SW 1271 (cell line): ENCODE results near the gene MSX1.

ENCODE experiments used
- DNase-seq, 2 experiments: peaks; one replicate each; lab custom pipeline; 2025; lab: John Stamatoyannopoulos, UW

The MSX1 gene

GRCh38 chr4:4869731-4870571 lies 10.5 kb downstream of the MSX1 start:
- DNase-seq, result no peak

- no peak for DNase-seq
Observed at GRCh38 chr4:4870576-4871241, 11.2 kb downstream of the MSX1 start.

GRCh38 chr4:4871242-4871572 lies 11.7 kb downstream of the MSX1 start:
- no peak for DNase-seq

- DNase-seq, result no peak
Observed at GRCh38 chr4:4871573-4872313, 12.3 kb downstream of the MSX1 start.

GRCh38 chr4:4872314-4872903 lies 12.9 kb downstream of the MSX1 start:
- no peak for DNase-seq

GRCh38 chr4:4873203-4873602 lies 13.7 kb downstream of the MSX1 start:
- DNase-seq, result no peak

- DNase-seq, result no peak
Observed at GRCh38 chr4:4874254-4874653, 14.8 kb downstream of the MSX1 start.

GRCh38 chr4:4875147-4875546 lies 15.7 kb downstream of the MSX1 start:
- DNase-seq, result no peak

GRCh38 chr4:4875611-4876010 lies 16.1 kb downstream of the MSX1 start:
- DNase-seq, result no peak

- DNase-seq, result no peak
Observed at GRCh38 chr4:4876945-4877661, 17.6 kb downstream of the MSX1 start.

- DNase-seq, result peak in 1 of 2 experiments; percentile 4
Observed at GRCh38 chr4:4880492-4880891, 21.0 kb downstream of the MSX1 start.

GRCh38 chr4:4881432-4881831 lies 22.0 kb downstream of the MSX1 start:
- no peak for DNase-seq

- DNase-seq, result no peak
Observed at GRCh38 chr4:4884611-4885010, 25.1 kb downstream of the MSX1 start.

GRCh38 chr4:4887426-4887825 lies 28.0 kb downstream of the MSX1 start:
- no peak for DNase-seq

- DNase-seq, result no peak
Observed at GRCh38 chr4:4888695-4889094, 29.2 kb downstream of the MSX1 start.

GRCh38 chr4:4889781-4890180 lies 30.3 kb downstream of the MSX1 start:
- DNase-seq, result no peak

- DNase-seq, result no peak
Observed at GRCh38 chr4:4890574-4891255, 31.2 kb downstream of the MSX1 start.

- no peak for DNase-seq
Observed at GRCh38 chr4:4893721-4894120, 34.3 kb downstream of the MSX1 start.

- no peak for DNase-seq
Observed at GRCh38 chr4:4899202-4899925, 39.9 kb downstream of the MSX1 start.

- no peak for DNase-seq
Observed at GRCh38 chr4:4901877-4902276, 42.4 kb downstream of the MSX1 start.

GRCh38 chr4:4912155-4912554 lies 52.7 kb downstream of the MSX1 start:
- no peak for DNase-seq
